Measurements from ENCODE around the gene POLDIP3. TPM values are rescaled to one million over a fixed set of nuclear protein-coding genes. Genes with fewer than 3 reads are reported as not detected.
A peak's percentile ranks its signal among the peaks of the same experiment; 100 is the strongest.
"Not testable (repeated sequence)": the region's sequence is repeated elsewhere in the genome, so short reads cannot be mapped to it uniquely, and the experiment has no call there.

The POLDIP3 gene
- total and polyA plus RNA-seq, 3 experiments from 2014 or later, result 78.0 to 82.8 (median 80.0) TPM

GRCh38 chr22:42611051-42611450, 3.6 kb downstream of the POLDIP3 start:
- no peak for DNase-seq
- Histone ChIP-seq H3K9me3 (ENCODE audit: low read length) (no peaks in the 10 kb centered on the region), H3K4me3 (ENCODE audit: low read length) (no peak overlapping the region), H3K27ac (ENCODE audit: low read depth, low read length) (no peak overlapping the region), H3K4me1 (ENCODE audit: insufficient read depth, low read length) (peaks cover 64% of the 10 kb centered on the region), H3K27me3 (ENCODE audit: insufficient read depth, low read length, poor library complexity, severe bottlenecking) (no peaks in the 10 kb centered on the region), H3K36me3 (ENCODE audit: insufficient read depth, low read length) (peaks cover 4% of the 10 kb centered on the region)
- H3K36me3 Mint-ChIP-seq, result peaks cover 3 to 71% (median 7%) of the 10 kb centered on the region in 3 donors
- no peaks in the 10 kb centered on the region for H3K27me3 Mint-ChIP-seq
- H3K4me1 Mint-ChIP-seq, result peaks cover 56 to 83% (median 78%) of the 10 kb centered on the region in 3 donors
- ChIA-PET POLR2A (no interaction called here), CTCF (interaction anchor here (0.6 kb wide), 1 partner anchor 510 kb away, joined by 3 read pairs; no protein-coding TSS in a partner anchor)
- H3K4me3 Mint-ChIP-seq, result peak overlapping the region in 3 of 7 donors; percentile 20 to 56 (median 42)
- peak overlapping the region in 3 of 8 donors; percentile 11 to 99 (median 14) for H3K27ac Mint-ChIP-seq
- H3K9me3 Mint-ChIP-seq, result no peaks in the 10 kb centered on the region

- Mint-ChIP-seq H3K27ac (peak overlapping the region in 5 of 8 donors; percentile 47 to 81 (median 59)), H3K9me3 (no peaks in the 10 kb centered on the region), H3K4me1 (peaks cover 52 to 83% (median 79%) of the 10 kb centered on the region in 3 donors), H3K36me3 (peaks cover 3 to 75% (median 7%) of the 10 kb centered on the region in 3 donors), H3K4me3 (peak overlapping the region in 3 of 7 donors; percentile 11 to 42 (median 20)), H3K27me3 (no peaks in the 10 kb centered on the region)
- peaks cover 4% of the 10 kb centered on the region for H3K36me3 ChIP-seq (ENCODE audit: insufficient read depth, low read length)
- no peaks in the 10 kb centered on the region for H3K27me3 ChIP-seq (ENCODE audit: insufficient read depth, low read length, poor library complexity, severe bottlenecking)
- H3K4me3 ChIP-seq (ENCODE audit: low read length), result no peak overlapping the region
- ChIA-PET POLR2A (no interaction called here), CTCF (no interaction called here)
- DNase-seq, result no peak
- H3K9me3 ChIP-seq (ENCODE audit: low read length), result no peaks in the 10 kb centered on the region
- H3K27ac ChIP-seq (ENCODE audit: low read depth, low read length), result no peak overlapping the region
- H3K4me1 ChIP-seq (ENCODE audit: insufficient read depth, low read length), result peaks cover 57% of the 10 kb centered on the region
Observed at GRCh38 chr22:42610186-42610585, 4.5 kb downstream of the POLDIP3 start.

GRCh38 chr22:42608823-42609361, 5.8 kb downstream of the POLDIP3 start:
- no peaks in the 10 kb centered on the region for H3K9me3 Mint-ChIP-seq
- no peak for DNase-seq
- no peaks in the 10 kb centered on the region for H3K9me3 ChIP-seq (ENCODE audit: low read length)
- CTCF ChIA-PET, result interaction anchor here (1.6 kb wide), 1 partner anchor 20 kb away, joined by 3 read pairs; no protein-coding TSS in a partner anchor
- no peaks in the 10 kb centered on the region for H3K27me3 Mint-ChIP-seq
- H3K36me3 Mint-ChIP-seq, result peaks cover 3 to 71% (median 7%) of the 10 kb centered on the region in 3 donors
- peak overlapping the region in 1 of 7 donors; percentile 28 for H3K4me3 Mint-ChIP-seq
- peaks cover 9% of the 10 kb centered on the region for H3K36me3 ChIP-seq (ENCODE audit: insufficient read depth, low read length)
- H3K4me3 ChIP-seq (ENCODE audit: low read length), result no peak overlapping the region
- peak overlapping the region in 1 of 8 donors; percentile 56 for H3K27ac Mint-ChIP-seq
- no peak overlapping the region for H3K27ac ChIP-seq (ENCODE audit: low read depth, low read length)
- H3K4me1 ChIP-seq (ENCODE audit: insufficient read depth, low read length), result peaks cover 56% of the 10 kb centered on the region
- POLR2A ChIA-PET, result no interaction called here
- H3K27me3 ChIP-seq (ENCODE audit: insufficient read depth, low read length, poor library complexity, severe bottlenecking), result no peaks in the 10 kb centered on the region
- H3K4me1 Mint-ChIP-seq, result peaks cover 52 to 83% (median 83%) of the 10 kb centered on the region in 3 donors

- no peak overlapping the region for H3K27ac Mint-ChIP-seq
- peaks cover 50% of the 10 kb centered on the region for H3K4me1 ChIP-seq (ENCODE audit: insufficient read depth, low read length)
- CTCF ChIA-PET, result interaction anchor here (1.6 kb wide), 1 partner anchor 19 kb away, joined by 3 read pairs; no protein-coding TSS in a partner anchor
Observed at GRCh38 chr22:42608136-42608822, 6.4 kb downstream of the POLDIP3 start.

GRCh38 chr22:42607641-42608040, 7.0 kb downstream of the POLDIP3 start:
- peaks cover 52 to 83% (median 83%) of the 10 kb centered on the region in 3 donors for H3K4me1 Mint-ChIP-seq
- CTCF ChIA-PET, result not testable (repeated sequence)

More at GRCh38 chr22:42608136-42608822, 6.4 kb downstream of the POLDIP3 start:
- Histone ChIP-seq H3K27ac (ENCODE audit: low read depth, low read length) (no peak overlapping the region), H3K9me3 (ENCODE audit: low read length) (no peaks in the 10 kb centered on the region), H3K27me3 (ENCODE audit: insufficient read depth, low read length, poor library complexity, severe bottlenecking) (no peaks in the 10 kb centered on the region), H3K36me3 (ENCODE audit: insufficient read depth, low read length) (peaks cover 9% of the 10 kb centered on the region), H3K4me3 (ENCODE audit: low read length) (no peak overlapping the region)
- no peaks in the 10 kb centered on the region for H3K9me3 Mint-ChIP-seq
- peak overlapping the region in 1 of 7 donors; percentile 28 for H3K4me3 Mint-ChIP-seq
- peaks cover 3 to 71% (median 7%) of the 10 kb centered on the region in 3 donors for H3K36me3 Mint-ChIP-seq
- H3K4me1 Mint-ChIP-seq, result peaks cover 52 to 83% (median 83%) of the 10 kb centered on the region in 3 donors
- POLR2A ChIA-PET, result no interaction called here
- no peak for DNase-seq
- no peaks in the 10 kb centered on the region for H3K27me3 Mint-ChIP-seq

GRCh38 chr22:42604403-42604802, 10.3 kb downstream of the POLDIP3 start:
- Mint-ChIP-seq H3K27ac (no peak overlapping the region), H3K9me3 (no peaks in the 10 kb centered on the region), H3K27me3 (no peaks in the 10 kb centered on the region), H3K4me1 (peaks cover 35 to 60% (median 59%) of the 10 kb centered on the region in 3 donors), H3K36me3 (peaks cover 6 to 81% (median 12%) of the 10 kb centered on the region in 3 donors), H3K4me3 (no peak overlapping the region)
- ChIA-PET POLR2A (no interaction called here), CTCF (no interaction called here)
- DNase-seq, result no peak
- peaks cover 30% of the 10 kb centered on the region for H3K36me3 ChIP-seq (ENCODE audit: insufficient read depth, low read length)
- H3K27me3 ChIP-seq (ENCODE audit: insufficient read depth, low read length, poor library complexity, severe bottlenecking), result no peaks in the 10 kb centered on the region
- H3K4me1 ChIP-seq (ENCODE audit: insufficient read depth, low read length), result peaks cover 15% of the 10 kb centered on the region
- H3K27ac ChIP-seq (ENCODE audit: low read depth, low read length), result no peak overlapping the region
- H3K4me3 ChIP-seq (ENCODE audit: low read length), result no peak overlapping the region
- H3K9me3 ChIP-seq (ENCODE audit: low read length), result no peaks in the 10 kb centered on the region

More at GRCh38 chr22:42607641-42608040, 7.0 kb downstream of the POLDIP3 start:
- H3K27ac Mint-ChIP-seq; H3K9me3 ChIP-seq (ENCODE audit: low read length); H3K27me3 Mint-ChIP-seq; H3K4me3 Mint-ChIP-seq; H3K9me3 Mint-ChIP-seq; H3K27me3 ChIP-seq (ENCODE audit: insufficient read depth, low read length, poor library complexity, severe bottlenecking); H3K27ac ChIP-seq (ENCODE audit: low read depth, low read length); H3K4me3 ChIP-seq (ENCODE audit: low read length); POLR2A ChIA-PET; DNase-seq: not testable (repeated sequence)
- peaks cover 3 to 72% (median 8%) of the 10 kb centered on the region in 3 donors for H3K36me3 Mint-ChIP-seq
- H3K4me1 ChIP-seq (ENCODE audit: insufficient read depth, low read length), result peaks cover 43% of the 10 kb centered on the region
- peaks cover 11% of the 10 kb centered on the region for H3K36me3 ChIP-seq (ENCODE audit: insufficient read depth, low read length)

- H3K36me3 Mint-ChIP-seq, result peaks cover 6 to 83% (median 16%) of the 10 kb centered on the region in 3 donors
- H3K4me3 Mint-ChIP-seq, result peak overlapping the region in 1 of 7 donors; percentile 40
- H3K27me3 Mint-ChIP-seq, result no peaks in the 10 kb centered on the region
- H3K27ac Mint-ChIP-seq, result peak overlapping the region in 2 of 8 donors; percentile 27 to 71
- POLR2A ChIA-PET, result no interaction called here
- DNase-seq, result no peak
- H3K4me3 ChIP-seq (ENCODE audit: low read length), result no peak overlapping the region
- no peaks in the 10 kb centered on the region for H3K27me3 ChIP-seq (ENCODE audit: insufficient read depth, low read length, poor library complexity, severe bottlenecking)
- H3K27ac ChIP-seq (ENCODE audit: low read depth, low read length), result no peak overlapping the region
- H3K4me1 Mint-ChIP-seq, result peaks cover 29 to 52% (median 51%) of the 10 kb centered on the region in 3 donors
- peaks cover 40% of the 10 kb centered on the region for H3K36me3 ChIP-seq (ENCODE audit: insufficient read depth, low read length)
- peaks cover 5% of the 10 kb centered on the region for H3K4me1 ChIP-seq (ENCODE audit: insufficient read depth, low read length)
- no peaks in the 10 kb centered on the region for H3K9me3 Mint-ChIP-seq
- no peaks in the 10 kb centered on the region for H3K9me3 ChIP-seq (ENCODE audit: low read length)
- CTCF ChIA-PET, result no interaction called here
Observed at GRCh38 chr22:42603427-42603826, 11.3 kb downstream of the POLDIP3 start.

GRCh38 chr22:42602470-42602869, 12.2 kb downstream of the POLDIP3 start:
- no peak for DNase-seq
- POLR2A ChIA-PET, result no interaction called here
- Histone ChIP-seq H3K4me3 (ENCODE audit: low read length) (no peak overlapping the region), H3K27ac (ENCODE audit: low read depth, low read length) (no peak overlapping the region), H3K9me3 (ENCODE audit: low read length) (no peaks in the 10 kb centered on the region), H3K27me3 (ENCODE audit: insufficient read depth, low read length, poor library complexity, severe bottlenecking) (no peaks in the 10 kb centered on the region), H3K4me1 (ENCODE audit: insufficient read depth, low read length) (peaks cover 5% of the 10 kb centered on the region), H3K36me3 (ENCODE audit: insufficient read depth, low read length) (peaks cover 44% of the 10 kb centered on the region)
- H3K4me3 Mint-ChIP-seq, result no peak overlapping the region
- H3K4me1 Mint-ChIP-seq, result peaks cover 29 to 47% (median 47%) of the 10 kb centered on the region in 3 donors
- peaks cover 6 to 81% (median 16%) of the 10 kb centered on the region in 3 donors for H3K36me3 Mint-ChIP-seq
- no peaks in the 10 kb centered on the region for H3K9me3 Mint-ChIP-seq
- no peaks in the 10 kb centered on the region for H3K27me3 Mint-ChIP-seq
- no peak overlapping the region for H3K27ac Mint-ChIP-seq
- CTCF ChIA-PET, result no interaction called here

All from CD8-positive, alpha-beta memory T cell (primary cell).